Mesendoderm (in vitro differentiated cells): ENCODE data around the gene LRRC28.

ENCODE experiments used
- DNase-seq: peaks from one replicate; pipeline ENCODE4 v3.0.0; 2013
- H2AK5ac ChIP-seq: 2 replicates; pipeline ENCODE4 v1.6.1; 2013; ENCODE audit warnings: low read length, inconsistent platforms
- H2BK120ac ChIP-seq: 2 replicates; pipeline ENCODE4 v1.6.1; 2013; ENCODE audit warnings: low read depth, mild to moderate bottlenecking, low read length, moderate library complexity, mixed read lengths
- H2BK15ac ChIP-seq: replicated peaks from 2 replicates; pipeline ENCODE4 v1.6.1; 2013; ENCODE audit warnings: low read depth, mild to moderate bottlenecking, moderate library complexity
- H2BK5ac ChIP-seq: 2 replicates; pipeline ENCODE4 v1.6.1; 2013; ENCODE audit warnings: low read length, inconsistent platforms
- H3K18ac ChIP-seq: 2 replicates; pipeline ENCODE4 v1.6.1; 2013; ENCODE audit warnings: mild to moderate bottlenecking, low read length, mixed read lengths
- H3K23ac ChIP-seq: one replicate; pipeline ENCODE4 v1.6.1; 2013; ENCODE audit warnings: low read length
- H3K27ac ChIP-seq: 2 replicates; pipeline ENCODE4 v1.5.1; 2013; ENCODE audit warnings: low read depth, mild to moderate bottlenecking, inconsistent platforms, low read length, moderate library complexity
- H3K27me3 ChIP-seq: 2 replicates; pipeline ENCODE4 v1.6.1; 2013; ENCODE audit warnings: low read length, control low read depth, mild to moderate bottlenecking, inconsistent platforms; ENCODE audit not compliant: insufficient read depth, poor library complexity
- H3K36me3 ChIP-seq: 2 replicates; pipeline ENCODE4 v1.6.1; 2013; ENCODE audit warnings: low read length, inconsistent platforms; ENCODE audit not compliant: control insufficient read depth, insufficient read depth
- H3K4ac ChIP-seq: one replicate; pipeline ENCODE4 v1.6.1; 2013; ENCODE audit warnings: low read depth, mild to moderate bottlenecking, low read length, moderate library complexity
- H3K4me1 ChIP-seq: 2 replicates; pipeline ENCODE4 v1.6.1; 2013; ENCODE audit warnings: low read depth, low read length, inconsistent platforms; ENCODE audit not compliant: control insufficient read depth
- H3K4me2 ChIP-seq: 2 replicates; pipeline ENCODE4 v1.6.1; 2013; ENCODE audit warnings: low read length
- H3K4me3 ChIP-seq: 2 replicates; pipeline ENCODE4 v1.5.1; 2013; ENCODE audit warnings: mild to moderate bottlenecking, low read length
- H3K56ac ChIP-seq: one replicate; pipeline ENCODE4 v1.6.1; 2013; ENCODE audit warnings: low read length
- H3K79me1 ChIP-seq: 2 replicates; pipeline ENCODE4 v1.6.1; 2013; ENCODE audit warnings: low read length, inconsistent platforms
- H3K79me2 ChIP-seq: 2 replicates; pipeline ENCODE4 v1.6.1; 2013; ENCODE audit warnings: mild to moderate bottlenecking, low read length; ENCODE audit not compliant: control insufficient read depth, insufficient read depth
- H3K9ac ChIP-seq: 2 replicates; pipeline ENCODE4 v1.6.1; 2013; ENCODE audit warnings: low read length, inconsistent platforms
- H4K5ac ChIP-seq: one replicate; pipeline ENCODE4 v1.6.1; 2013; ENCODE audit warnings: low read length
- H4K8ac ChIP-seq: one replicate; pipeline ENCODE4 v1.6.1; 2013; ENCODE audit warnings: low read depth, mild to moderate bottlenecking, control low read depth, low read length, moderate library complexity
- WGBS: extraction: QIAGEN DNeasy Blood & Tissue Kit; methylation state at CpG from one replicate; pipeline ENCODE4 v1.1.7; 2013; ENCODE audit warnings: low lambda C conversion rate, missing lambda C conversion rate; ENCODE audit not compliant: insufficient coverage; ENCODE audit errors: extremely low coverage; 5-methylcytosine and 5-hydroxymethylcytosine counted together

LRRC28 gene

GRCh38 chr15:99412626-99413025 is 161.3 kb downstream of the LRRC28 start:
- Histone ChIP-seq H2BK120ac (no peak overlapping the region), H3K79me1 (no peaks in the 10 kb centered on the region), H3K4me2 (no peak overlapping the region), H2BK5ac (no peak overlapping the region), H3K27me3 (no peaks in the 10 kb centered on the region), H4K8ac (no peak overlapping the region), H3K4ac (no peak overlapping the region), H3K27ac (no peak overlapping the region), H3K18ac (no peak overlapping the region), H3K79me2 (no peaks in the 10 kb centered on the region), H4K5ac (no peak overlapping the region), H3K36me3 (no peaks in the 10 kb centered on the region), H3K4me1 (no peaks in the 10 kb centered on the region), H3K9ac (no peak overlapping the region), H3K56ac (no peak overlapping the region), H2BK15ac (no peak overlapping the region), H3K4me3 (no peak overlapping the region), H2AK5ac (no peak overlapping the region), H3K23ac (no peak overlapping the region)
- no CpG with 5 or more reads among the region's 8 CpGs for WGBS
- no peak for DNase-seq

GRCh38 chr15:99413955-99414754 is 162.9 kb downstream of the LRRC28 start:
- H3K4ac ChIP-seq: no peak overlapping the region
- no peak overlapping the region for H4K8ac ChIP-seq
- H3K9ac ChIP-seq: no peak overlapping the region
- no peak overlapping the region for H3K27ac ChIP-seq
- H2BK5ac ChIP-seq: no peak overlapping the region
- no peak overlapping the region for H3K18ac ChIP-seq
- no peaks in the 10 kb centered on the region for H3K36me3 ChIP-seq
- no peak overlapping the region for H3K4me3 ChIP-seq
- H3K4me1 ChIP-seq: no peaks in the 10 kb centered on the region
- no peaks in the 10 kb centered on the region for H3K27me3 ChIP-seq
- no peak for DNase-seq
- H3K79me2 ChIP-seq: no peaks in the 10 kb centered on the region
- H2BK15ac ChIP-seq: no peak overlapping the region
- H3K23ac ChIP-seq: no peak overlapping the region
- H2AK5ac ChIP-seq: no peak overlapping the region
- no CpG with 5 or more reads among the region's 21 CpGs for WGBS
- no peaks in the 10 kb centered on the region for H3K79me1 ChIP-seq
- no peak overlapping the region for H3K4me2 ChIP-seq
- H3K56ac ChIP-seq: no peak overlapping the region
- H2BK120ac ChIP-seq: no peak overlapping the region
- H4K5ac ChIP-seq: no peak overlapping the region

- no peak for DNase-seq
- Histone ChIP-seq H3K27ac (no peak overlapping the region), H3K4ac (no peak overlapping the region), H3K9ac (no peak overlapping the region), H3K23ac (no peak overlapping the region), H2BK5ac (no peak overlapping the region), H3K4me3 (no peak overlapping the region), H3K4me2 (no peak overlapping the region), H3K36me3 (no peaks in the 10 kb centered on the region), H2AK5ac (no peak overlapping the region), H3K18ac (no peak overlapping the region), H3K56ac (no peak overlapping the region), H4K8ac (no peak overlapping the region), H3K79me1 (no peaks in the 10 kb centered on the region), H3K79me2 (no peaks in the 10 kb centered on the region), H2BK15ac (no peak overlapping the region), H3K27me3 (no peaks in the 10 kb centered on the region), H3K4me1 (no peaks in the 10 kb centered on the region), H4K5ac (no peak overlapping the region), H2BK120ac (no peak overlapping the region)
- WGBS: no CpG with 5 or more reads among the region's 25 CpGs
Measured at GRCh38 chr15:99414755-99415731, 163.8 kb downstream of the LRRC28 start.

- no peaks in the 10 kb centered on the region for H3K79me2 ChIP-seq
- no CpG with 5 or more reads among the region's 19 CpGs for WGBS
Measured at GRCh38 chr15:99416191-99417188, 165.2 kb downstream of the LRRC28 start.

DNA sequence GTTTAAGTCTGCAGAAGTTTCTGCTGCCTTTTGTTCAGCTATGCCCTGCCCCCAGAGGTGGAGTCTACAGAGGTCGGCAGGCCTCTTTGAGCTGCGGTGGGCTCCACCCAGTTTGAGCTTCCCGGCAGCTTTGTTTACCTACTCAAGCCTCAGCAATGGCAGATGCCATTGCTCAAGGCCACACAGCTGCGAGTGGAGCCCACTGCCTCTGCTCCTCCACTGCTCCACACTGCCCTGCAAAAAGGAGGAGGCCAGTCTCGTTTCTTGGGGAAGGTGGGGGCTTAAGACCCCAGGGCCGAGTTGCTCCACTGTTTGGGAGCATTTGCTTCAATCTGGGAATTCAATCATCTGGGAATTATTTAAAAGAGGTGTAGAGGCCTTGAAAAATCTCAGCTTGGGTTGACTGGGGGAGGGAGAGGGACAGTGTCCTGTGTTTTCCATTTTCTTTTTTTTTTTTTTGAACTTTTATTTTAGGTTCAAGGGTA is 169.9 kb downstream of the LRRC28 start:
- H2BK120ac ChIP-seq: no peak overlapping the region
- no peak overlapping the region for H3K23ac ChIP-seq
- no peaks in the 10 kb centered on the region for H3K79me2 ChIP-seq
- DNase-seq: no peak
- no peaks in the 10 kb centered on the region for H3K4me1 ChIP-seq
- H3K27ac ChIP-seq: no peak overlapping the region
- H4K5ac ChIP-seq: peak overlapping the region; percentile 71
- H2BK15ac ChIP-seq: no peak overlapping the region
- H2AK5ac ChIP-seq: no peak overlapping the region
- no CpG with 5 or more reads among the region's 6 CpGs for WGBS
- H3K18ac ChIP-seq: no peak overlapping the region
- no peaks in the 10 kb centered on the region for H3K36me3 ChIP-seq
- H3K56ac ChIP-seq: peak overlapping the region; percentile 56
- no peak overlapping the region for H3K4ac ChIP-seq
- no peak overlapping the region for H4K8ac ChIP-seq
- H3K4me3 ChIP-seq: no peak overlapping the region
- no peaks in the 10 kb centered on the region for H3K27me3 ChIP-seq
- no peak overlapping the region for H3K4me2 ChIP-seq
- no peak overlapping the region for H3K9ac ChIP-seq
- no peaks in the 10 kb centered on the region for H3K79me1 ChIP-seq
- no peak overlapping the region for H2BK5ac ChIP-seq

More at GRCh38 chr15:99416191-99417188, 165.2 kb downstream of the LRRC28 start:
- Histone ChIP-seq H3K18ac (no peak overlapping the region), H3K56ac (no peak overlapping the region), H3K4me1 (no peaks in the 10 kb centered on the region), H4K5ac (no peak overlapping the region), H3K36me3 (no peaks in the 10 kb centered on the region), H2BK5ac (no peak overlapping the region), H3K4me2 (no peak overlapping the region), H3K4ac (no peak overlapping the region), H2BK120ac (no peak overlapping the region), H2AK5ac (no peak overlapping the region), H3K23ac (no peak overlapping the region), H3K27ac (no peak overlapping the region), H3K79me1 (no peaks in the 10 kb centered on the region), H4K8ac (no peak overlapping the region), H2BK15ac (no peak overlapping the region), H3K27me3 (no peaks in the 10 kb centered on the region), H3K9ac (no peak overlapping the region), H3K4me3 (no peak overlapping the region)
- no peak for DNase-seq
